H1 (cell line): ENCODE results near the gene PPP1R14C.

ENCODE experiments used
- CEBPB ChIP-seq: IDR thresholded peaks from 2 replicates; pipeline ENCODE4 v1.6.1; 2012; ENCODE audit warnings: low read depth, low read length
- CTBP2 ChIP-seq: IDR thresholded peaks from 2 replicates; pipeline ENCODE4 v1.7.0; 2011; ENCODE audit warnings: borderline replicate concordance, mild to moderate bottlenecking, moderate library complexity, mixed read lengths, low read length; ENCODE audit not compliant: insufficient read depth, insufficient read length
- POLR2A ChIP-seq, 2 experiments: IDR thresholded peaks; 1 replicate in 1 of 2; 2 replicates in 1 of 2; pipeline ENCODE4 v1.6.1; 2011; ENCODE audit warnings: low read depth in 2 of 2, low read length in 2 of 2, mild to moderate bottlenecking in 2 of 2; ENCODE audit errors: control extremely low read depth in 1 of 2
- POLR2AphosphoS5 ChIP-seq: IDR thresholded peaks from 2 replicates; pipeline ENCODE4 v1.6.1; 2011; ENCODE audit warnings: low read depth, low read length
- RBBP5 ChIP-seq: IDR thresholded peaks from 2 replicates; pipeline ENCODE4 v1.7.1; 2012; ENCODE audit warnings: low read depth, mild to moderate bottlenecking, inconsistent platforms, low read length, moderate library complexity, borderline replicate concordance
- ZNF274 ChIP-seq: IDR thresholded peaks from 2 replicates; pipeline ENCODE4 v1.7.0; 2012; ENCODE audit warnings: low read length, borderline replicate concordance; ENCODE audit errors: extremely low read depth
- TF ChIP-seq, protein P1 (sequence below), 3 experiments: IDR thresholded peaks; 1 replicate in 2 of 3; 2 replicates in 1 of 3; pipeline versions ENCODE4 v1.5.1 to v1.6.1; 2011; ENCODE audit warnings: low read length in 3 of 3, mild to moderate bottlenecking in 3 of 3, inconsistent platforms in 2 of 3, low read depth in 1 of 3, moderate library complexity in 1 of 3; ENCODE audit not compliant: insufficient read depth in 1 of 3; ENCODE audit errors: control extremely low read depth in 1 of 3

DNA sequence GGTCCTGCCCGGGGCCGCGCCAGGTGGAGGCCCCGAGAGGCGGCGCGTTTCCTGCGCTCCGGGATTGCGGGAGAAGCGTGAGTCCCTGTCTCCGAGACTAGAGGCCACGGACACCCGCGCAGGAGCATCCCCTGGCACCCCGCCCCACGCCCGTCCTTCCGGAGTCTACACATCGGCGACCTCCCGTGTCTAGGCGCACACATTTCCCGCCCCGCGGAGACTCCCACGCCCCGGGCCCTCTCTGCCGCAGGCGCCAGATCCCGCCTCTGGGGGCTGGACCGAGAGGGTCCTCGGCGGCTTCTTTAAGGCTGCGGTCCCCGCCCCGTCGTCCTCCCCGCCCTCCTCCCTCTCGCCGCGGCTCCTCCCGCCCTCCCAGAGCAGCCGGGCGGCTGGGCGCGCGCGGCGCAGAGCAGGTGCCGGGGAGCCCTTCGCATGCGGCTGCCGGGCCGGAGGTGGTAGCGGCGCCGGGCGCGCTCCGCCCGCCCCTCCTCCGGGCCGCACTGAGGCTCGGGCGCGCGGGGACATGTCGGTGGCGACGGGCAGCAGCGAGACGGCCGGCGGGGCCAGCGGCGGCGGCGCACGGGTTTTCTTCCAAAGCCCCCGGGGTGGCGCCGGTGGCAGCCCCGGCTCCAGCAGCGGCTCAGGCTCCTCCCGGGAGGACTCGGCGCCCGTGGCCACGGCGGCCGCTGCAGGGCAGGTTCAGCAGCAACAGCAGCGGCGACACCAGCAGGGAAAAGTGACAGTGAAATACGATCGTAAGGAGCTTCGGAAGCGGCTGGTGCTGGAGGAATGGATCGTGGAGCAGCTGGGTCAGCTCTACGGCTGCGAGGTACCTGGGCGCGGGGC is at the start of gene PPP1R14C:
- no peak; the same call in 1 of the 2 replicates for TF ChIP-seq RBBP5
- no peak for TF ChIP-seq CEBPB
- no peak for TF ChIP-seq POLR2AphosphoS5
- TF ChIP-seq, protein P1, sequence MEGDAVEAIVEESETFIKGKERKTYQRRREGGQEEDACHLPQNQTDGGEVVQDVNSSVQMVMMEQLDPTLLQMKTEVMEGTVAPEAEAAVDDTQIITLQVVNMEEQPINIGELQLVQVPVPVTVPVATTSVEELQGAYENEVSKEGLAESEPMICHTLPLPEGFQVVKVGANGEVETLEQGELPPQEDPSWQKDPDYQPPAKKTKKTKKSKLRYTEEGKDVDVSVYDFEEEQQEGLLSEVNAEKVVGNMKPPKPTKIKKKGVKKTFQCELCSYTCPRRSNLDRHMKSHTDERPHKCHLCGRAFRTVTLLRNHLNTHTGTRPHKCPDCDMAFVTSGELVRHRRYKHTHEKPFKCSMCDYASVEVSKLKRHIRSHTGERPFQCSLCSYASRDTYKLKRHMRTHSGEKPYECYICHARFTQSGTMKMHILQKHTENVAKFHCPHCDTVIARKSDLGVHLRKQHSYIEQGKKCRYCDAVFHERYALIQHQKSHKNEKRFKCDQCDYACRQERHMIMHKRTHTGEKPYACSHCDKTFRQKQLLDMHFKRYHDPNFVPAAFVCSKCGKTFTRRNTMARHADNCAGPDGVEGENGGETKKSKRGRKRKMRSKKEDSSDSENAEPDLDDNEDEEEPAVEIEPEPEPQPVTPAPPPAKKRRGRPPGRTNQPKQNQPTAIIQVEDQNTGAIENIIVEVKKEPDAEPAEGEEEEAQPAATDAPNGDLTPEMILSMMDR (IDR thresholded peaks at IDR 0.05; ENCODE audit: control extremely low read depth in 1 of 3, insufficient read depth in 1 of 3, low read depth in 1 of 3, low read length in 3 of 3) = no peak
- TF ChIP-seq POLR2A (IDR thresholded peaks at IDR 0.05; ENCODE audit: control extremely low read depth in 1 of 2, low read depth in 2 of 2, low read length in 2 of 2) = no peak
- TF ChIP-seq ZNF274 = no peak
- no peak for TF ChIP-seq CTBP2
